ENCODE results near the gene ACLY. TPM values are rescaled to one million over a fixed set of nuclear protein-coding genes. Genes with fewer than 3 reads are reported as not detected.

ACLY gene
- polyA plus RNA-seq, 1 donor (not counting 4 experiments of a cell fraction or from before 2014, with no cell fraction given), result 363 TPM

DNA sequence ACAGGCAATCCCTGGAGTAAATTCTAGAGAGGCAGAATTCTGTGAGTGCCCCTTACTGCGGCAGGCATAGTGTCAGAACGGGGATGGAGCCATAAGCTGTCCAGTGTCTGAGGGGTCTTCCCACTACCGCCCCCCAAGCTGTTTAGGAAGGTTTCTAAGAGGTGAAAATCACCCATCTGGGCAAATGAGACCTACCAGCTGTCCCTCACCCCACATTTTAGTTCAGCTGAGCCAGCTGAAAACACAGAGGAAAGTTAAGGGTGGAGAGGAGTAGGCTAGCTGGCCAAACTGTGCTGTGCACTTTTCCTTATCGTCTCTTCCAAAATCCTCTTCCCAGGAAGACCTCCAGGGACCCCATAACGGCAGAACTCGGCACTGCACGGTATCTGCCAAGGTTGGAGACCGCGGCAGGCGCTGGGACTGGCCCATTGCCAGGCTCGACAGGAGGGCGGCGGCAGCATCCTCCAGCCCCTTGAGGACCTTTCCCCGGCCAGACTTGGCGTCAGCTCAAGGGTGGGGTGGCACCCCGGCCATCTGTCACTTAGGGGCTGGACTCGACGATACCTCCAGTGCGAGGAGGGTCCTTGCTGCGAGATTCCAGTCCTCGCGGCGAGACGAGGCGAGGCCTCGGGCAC lies 955 bp downstream of the ACLY start:
- Histone ChIP-seq H3K4me1 (ENCODE audit: control insufficient read depth, extremely low read depth, insufficient read depth, low read length) (peaks cover 37% of the 10 kb centered on the region), H2AFZ (ENCODE audit: control insufficient read depth, low read length) (peak overlapping the region; percentile 41)
- TF ChIP-seq EZH2 (IDR thresholded peaks at IDR 0.05; ENCODE audit: low read length), result no peak

DNA sequence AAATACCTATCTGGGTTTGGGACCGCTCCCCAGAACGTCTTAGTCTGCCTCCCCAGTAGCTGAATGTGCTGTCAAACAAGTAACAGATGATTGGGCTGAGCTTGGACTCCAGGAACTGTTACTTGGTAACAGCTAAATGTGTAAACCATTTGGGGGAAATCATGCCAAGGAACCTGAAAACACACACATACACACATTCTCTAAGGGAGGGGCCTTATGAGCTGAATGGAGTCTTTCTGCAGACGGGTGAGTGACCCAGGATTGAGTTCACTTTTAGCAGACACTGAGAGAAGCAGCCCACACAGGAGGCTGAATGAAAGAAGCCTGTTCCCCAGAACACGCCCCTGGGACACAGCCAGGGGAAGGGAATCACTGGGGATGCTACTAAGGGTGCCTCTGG lies 1.6 kb downstream of the ACLY start:
- TF ChIP-seq EZH2 (IDR thresholded peaks at IDR 0.05; ENCODE audit: low read length), result no peak
- TF ChIP-seq, protein P1, sequence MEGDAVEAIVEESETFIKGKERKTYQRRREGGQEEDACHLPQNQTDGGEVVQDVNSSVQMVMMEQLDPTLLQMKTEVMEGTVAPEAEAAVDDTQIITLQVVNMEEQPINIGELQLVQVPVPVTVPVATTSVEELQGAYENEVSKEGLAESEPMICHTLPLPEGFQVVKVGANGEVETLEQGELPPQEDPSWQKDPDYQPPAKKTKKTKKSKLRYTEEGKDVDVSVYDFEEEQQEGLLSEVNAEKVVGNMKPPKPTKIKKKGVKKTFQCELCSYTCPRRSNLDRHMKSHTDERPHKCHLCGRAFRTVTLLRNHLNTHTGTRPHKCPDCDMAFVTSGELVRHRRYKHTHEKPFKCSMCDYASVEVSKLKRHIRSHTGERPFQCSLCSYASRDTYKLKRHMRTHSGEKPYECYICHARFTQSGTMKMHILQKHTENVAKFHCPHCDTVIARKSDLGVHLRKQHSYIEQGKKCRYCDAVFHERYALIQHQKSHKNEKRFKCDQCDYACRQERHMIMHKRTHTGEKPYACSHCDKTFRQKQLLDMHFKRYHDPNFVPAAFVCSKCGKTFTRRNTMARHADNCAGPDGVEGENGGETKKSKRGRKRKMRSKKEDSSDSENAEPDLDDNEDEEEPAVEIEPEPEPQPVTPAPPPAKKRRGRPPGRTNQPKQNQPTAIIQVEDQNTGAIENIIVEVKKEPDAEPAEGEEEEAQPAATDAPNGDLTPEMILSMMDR (optimal IDR thresholded peaks at IDR 0.05 in 1 of 3, IDR thresholded peaks at IDR 0.05 in 1 of 3, conservative IDR thresholded peaks at IDR 0.05 in 1 of 3; ENCODE audit: extremely low read depth in 1 of 3, insufficient read depth in 2 of 3, low read length in 3 of 3), result no peak
- Histone ChIP-seq H3K79me2 (ENCODE audit: control insufficient read depth, insufficient read depth, low read length) (peaks cover 66% of the 10 kb centered on the region), H3K4me3 (ENCODE audit: control insufficient read depth in 2 of 3, extremely low read depth in 1 of 3, insufficient read depth in 2 of 3, low read depth in 1 of 3, low read length in 3 of 3) (peak overlapping the region; percentile 82 to 94 (median 87))

More for the DNA sequence above, 955 bp downstream of the ACLY start:
- Histone ChIP-seq H3K9ac (ENCODE audit: control insufficient read depth, extremely low read depth, insufficient read depth, low read length) (peak overlapping the region; percentile 86), H3K36me3 (ENCODE audit: control insufficient read depth in 2 of 2, extremely low read depth in 1 of 2, insufficient read depth in 2 of 2, low read length in 2 of 2) (peaks cover 25 to 27% of the 10 kb centered on the region in 2 experiments), H4K20me1 (ENCODE audit: control insufficient read depth, extremely low read depth, insufficient read depth, low read length) (peaks cover 49% of the 10 kb centered on the region), H3K27ac (ENCODE audit: control insufficient read depth, insufficient read depth, low read length) (peak overlapping the region; percentile 79), H3K4me3 (ENCODE audit: control insufficient read depth in 2 of 3, extremely low read depth in 1 of 3, insufficient read depth in 2 of 3, low read depth in 1 of 3, low read length in 3 of 3) (peak overlapping the region; percentile 82 to 94 (median 87)), H3K4me2 (ENCODE audit: control insufficient read depth, extremely low read depth, insufficient read depth, low read depth, low read length) (peak overlapping the region; percentile 93), H3K9me3 (ENCODE audit: control insufficient read depth, low read depth, low read length) (no peaks in the 10 kb centered on the region), H3K27me3 (ENCODE audit: control insufficient read depth, extremely low read depth, insufficient read depth, low read length) (no peaks in the 10 kb centered on the region), H3K79me2 (ENCODE audit: control insufficient read depth, insufficient read depth, low read length) (peaks cover 60% of the 10 kb centered on the region), H3K9me1 (ENCODE audit: control insufficient read depth, extremely low read depth, insufficient read depth, low read length) (peaks cover 8% of the 10 kb centered on the region)
- FAIRE-seq, result no peak
- DNase-seq (ENCODE audit: low read depth, low spot score), result no peak
- dilution Hi-C loops (cut with MboI; ENCODE audit: extremely low pct_ligation_motif_present, low sequenced_read_pairs), result no loop called here

More for the DNA sequence above, 1.6 kb downstream of the ACLY start:
- no peak overlapping the region for H2AFZ ChIP-seq (ENCODE audit: control insufficient read depth, low read length)
- peaks cover 55% of the 10 kb centered on the region for H4K20me1 ChIP-seq (ENCODE audit: control insufficient read depth, extremely low read depth, insufficient read depth, low read length)
- no peaks in the 10 kb centered on the region for H3K9me3 ChIP-seq (ENCODE audit: control insufficient read depth, low read depth, low read length)
- dilution Hi-C loops (cut with MboI; ENCODE audit: extremely low pct_ligation_motif_present, low sequenced_read_pairs), result no loop called here
- H3K4me2 ChIP-seq (ENCODE audit: control insufficient read depth, extremely low read depth, insufficient read depth, low read depth, low read length), result peak overlapping the region; percentile 93
- peaks cover 31% of the 10 kb centered on the region in 2 experiments for H3K36me3 ChIP-seq (ENCODE audit: control insufficient read depth in 2 of 2, extremely low read depth in 1 of 2, insufficient read depth in 2 of 2, low read length in 2 of 2)
- H3K9me1 ChIP-seq (ENCODE audit: control insufficient read depth, extremely low read depth, insufficient read depth, low read length), result peaks cover 8% of the 10 kb centered on the region
- peaks cover 37% of the 10 kb centered on the region for H3K4me1 ChIP-seq (ENCODE audit: control insufficient read depth, extremely low read depth, insufficient read depth, low read length)
- no peak for DNase-seq (ENCODE audit: low read depth, low spot score)
- peak overlapping the region; percentile 86 for H3K9ac ChIP-seq (ENCODE audit: control insufficient read depth, extremely low read depth, insufficient read depth, low read length)
- no peak for FAIRE-seq
- H3K27ac ChIP-seq (ENCODE audit: control insufficient read depth, insufficient read depth, low read length), result peak overlapping the region; percentile 79
- no peaks in the 10 kb centered on the region for H3K27me3 ChIP-seq (ENCODE audit: control insufficient read depth, extremely low read depth, insufficient read depth, low read length)
